HL-60 (cell line): ENCODE measurements around the gene FAM219B.

Experiments used
- DNase-seq, 2 experiments: peaks; one replicate each; pipeline ENCODE4 v3.0.0-alpha.2; 2010 to 2020; ENCODE audit warnings: low read depth in 1 of 2, low spot score in 1 of 2
- H3K27ac ChIP-seq: fragments of 250-450 bp; sonication (Bioruptor Pico); replicated peaks from 2 replicates; pipeline ENCODE4 v1.5.1; 2020; ENCODE audit warnings: mild to moderate bottlenecking, moderate library complexity
- H3K27me3 ChIP-seq: fragments of 250-450 bp; sonication (Bioruptor Pico); 2 replicates; pipeline ENCODE4 v1.5.1; 2021; ENCODE audit warnings: mild to moderate bottlenecking, moderate library complexity; ENCODE audit not compliant: insufficient read depth, poor library complexity, severe bottlenecking
- H3K4me3 ChIP-seq: replicated peaks from 2 replicates; pipeline ENCODE4 v1.5.1; 2011; ENCODE audit warnings: mild to moderate bottlenecking, control low read depth, low read length; ENCODE audit not compliant: insufficient read depth
- GABPA ChIP-seq: IDR thresholded peaks from 2 replicates; pipeline ENCODE4 v1.6.1; 2012; ENCODE audit warnings: low read depth
- POLR2AphosphoS5 ChIP-seq: IDR thresholded peaks from 2 replicates; pipeline ENCODE4 v1.6.1; 2012; ENCODE audit warnings: low read depth
- SPI1 ChIP-seq: IDR thresholded peaks from 2 replicates; pipeline ENCODE4 v1.6.1; 2012; ENCODE audit warnings: low read depth, mild to moderate bottlenecking, borderline replicate concordance
- TF ChIP-seq, protein P1 (sequence below): IDR thresholded peaks from 2 replicates; pipeline ENCODE4 v1.6.1; 2012; ENCODE audit warnings: low read depth; ENCODE audit not compliant: insufficient replicate concordance
- TF ChIP-seq, protein P2 (sequence below): IDR thresholded peaks from one replicate; pipeline ENCODE4 v1.5.1; 2011; ENCODE audit warnings: low read length, control low read depth, inconsistent platforms; ENCODE audit not compliant: insufficient read depth

FAM219B gene

DNA sequence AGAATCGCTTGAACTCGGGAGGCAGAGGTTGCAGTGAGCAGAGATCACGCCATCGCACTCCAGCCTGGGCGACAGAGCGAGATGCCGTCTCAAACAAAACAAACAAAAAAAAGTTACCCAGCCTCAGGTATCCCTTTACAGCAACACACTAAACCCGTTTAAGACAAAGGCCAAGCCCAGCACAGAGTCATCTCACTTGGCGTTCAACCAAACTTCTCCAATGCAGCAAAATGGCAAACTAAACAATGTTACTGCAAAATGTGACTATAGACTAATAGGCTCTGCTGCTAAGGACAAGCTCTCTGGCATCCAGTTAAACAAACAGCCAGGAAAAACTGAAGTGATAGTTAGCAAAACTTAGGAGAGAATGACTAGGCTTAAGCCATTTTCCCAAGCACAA is 6.4 kb upstream of the FAM219B start:
- Histone ChIP-seq H3K4me3 (no peak overlapping the region), H3K27ac (no peak overlapping the region), H3K27me3 (no peaks in the 10 kb centered on the region)
- DNase-seq: no peak
- TF ChIP-seq GABPA (no peak), POLR2AphosphoS5 (no peak), SPI1 (no peak)
- TF ChIP-seq, protein P1, sequence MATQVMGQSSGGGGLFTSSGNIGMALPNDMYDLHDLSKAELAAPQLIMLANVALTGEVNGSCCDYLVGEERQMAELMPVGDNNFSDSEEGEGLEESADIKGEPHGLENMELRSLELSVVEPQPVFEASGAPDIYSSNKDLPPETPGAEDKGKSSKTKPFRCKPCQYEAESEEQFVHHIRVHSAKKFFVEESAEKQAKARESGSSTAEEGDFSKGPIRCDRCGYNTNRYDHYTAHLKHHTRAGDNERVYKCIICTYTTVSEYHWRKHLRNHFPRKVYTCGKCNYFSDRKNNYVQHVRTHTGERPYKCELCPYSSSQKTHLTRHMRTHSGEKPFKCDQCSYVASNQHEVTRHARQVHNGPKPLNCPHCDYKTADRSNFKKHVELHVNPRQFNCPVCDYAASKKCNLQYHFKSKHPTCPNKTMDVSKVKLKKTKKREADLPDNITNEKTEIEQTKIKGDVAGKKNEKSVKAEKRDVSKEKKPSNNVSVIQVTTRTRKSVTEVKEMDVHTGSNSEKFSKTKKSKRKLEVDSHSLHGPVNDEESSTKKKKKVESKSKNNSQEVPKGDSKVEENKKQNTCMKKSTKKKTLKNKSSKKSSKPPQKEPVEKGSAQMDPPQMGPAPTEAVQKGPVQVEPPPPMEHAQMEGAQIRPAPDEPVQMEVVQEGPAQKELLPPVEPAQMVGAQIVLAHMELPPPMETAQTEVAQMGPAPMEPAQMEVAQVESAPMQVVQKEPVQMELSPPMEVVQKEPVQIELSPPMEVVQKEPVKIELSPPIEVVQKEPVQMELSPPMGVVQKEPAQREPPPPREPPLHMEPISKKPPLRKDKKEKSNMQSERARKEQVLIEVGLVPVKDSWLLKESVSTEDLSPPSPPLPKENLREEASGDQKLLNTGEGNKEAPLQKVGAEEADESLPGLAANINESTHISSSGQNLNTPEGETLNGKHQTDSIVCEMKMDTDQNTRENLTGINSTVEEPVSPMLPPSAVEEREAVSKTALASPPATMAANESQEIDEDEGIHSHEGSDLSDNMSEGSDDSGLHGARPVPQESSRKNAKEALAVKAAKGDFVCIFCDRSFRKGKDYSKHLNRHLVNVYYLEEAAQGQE: no peak
- TF ChIP-seq, protein P2, sequence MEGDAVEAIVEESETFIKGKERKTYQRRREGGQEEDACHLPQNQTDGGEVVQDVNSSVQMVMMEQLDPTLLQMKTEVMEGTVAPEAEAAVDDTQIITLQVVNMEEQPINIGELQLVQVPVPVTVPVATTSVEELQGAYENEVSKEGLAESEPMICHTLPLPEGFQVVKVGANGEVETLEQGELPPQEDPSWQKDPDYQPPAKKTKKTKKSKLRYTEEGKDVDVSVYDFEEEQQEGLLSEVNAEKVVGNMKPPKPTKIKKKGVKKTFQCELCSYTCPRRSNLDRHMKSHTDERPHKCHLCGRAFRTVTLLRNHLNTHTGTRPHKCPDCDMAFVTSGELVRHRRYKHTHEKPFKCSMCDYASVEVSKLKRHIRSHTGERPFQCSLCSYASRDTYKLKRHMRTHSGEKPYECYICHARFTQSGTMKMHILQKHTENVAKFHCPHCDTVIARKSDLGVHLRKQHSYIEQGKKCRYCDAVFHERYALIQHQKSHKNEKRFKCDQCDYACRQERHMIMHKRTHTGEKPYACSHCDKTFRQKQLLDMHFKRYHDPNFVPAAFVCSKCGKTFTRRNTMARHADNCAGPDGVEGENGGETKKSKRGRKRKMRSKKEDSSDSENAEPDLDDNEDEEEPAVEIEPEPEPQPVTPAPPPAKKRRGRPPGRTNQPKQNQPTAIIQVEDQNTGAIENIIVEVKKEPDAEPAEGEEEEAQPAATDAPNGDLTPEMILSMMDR: no peak

DNA sequence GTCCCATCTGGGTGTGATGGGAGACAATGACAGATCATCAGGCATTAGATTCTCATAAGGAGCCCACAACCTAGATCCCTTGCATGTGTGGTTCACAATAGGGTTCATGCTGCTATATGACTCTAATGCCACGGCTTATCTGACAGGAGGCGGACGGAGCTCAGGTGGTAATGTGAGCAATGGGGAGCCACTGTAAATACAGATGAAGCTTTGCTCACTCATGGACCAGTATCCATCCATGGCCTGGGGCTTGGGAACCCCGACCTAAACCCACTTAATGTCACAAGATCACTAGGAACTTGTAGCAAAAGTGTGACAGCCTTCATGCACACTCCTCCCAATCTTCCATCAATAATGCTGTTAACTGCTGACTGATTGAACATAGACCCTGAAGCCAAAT is 2.0 kb upstream of the FAM219B start:
- DNase-seq: no peak
- H3K27me3 ChIP-seq: no peaks in the 10 kb centered on the region
- H3K4me3 ChIP-seq: no peak overlapping the region
- no peak overlapping the region for H3K27ac ChIP-seq
- TF ChIP-seq, protein P2: no peak
- TF ChIP-seq, protein P1: no peak
- TF ChIP-seq POLR2AphosphoS5: no peak
- TF ChIP-seq SPI1: no peak
- no peak for TF ChIP-seq GABPA

DNA sequence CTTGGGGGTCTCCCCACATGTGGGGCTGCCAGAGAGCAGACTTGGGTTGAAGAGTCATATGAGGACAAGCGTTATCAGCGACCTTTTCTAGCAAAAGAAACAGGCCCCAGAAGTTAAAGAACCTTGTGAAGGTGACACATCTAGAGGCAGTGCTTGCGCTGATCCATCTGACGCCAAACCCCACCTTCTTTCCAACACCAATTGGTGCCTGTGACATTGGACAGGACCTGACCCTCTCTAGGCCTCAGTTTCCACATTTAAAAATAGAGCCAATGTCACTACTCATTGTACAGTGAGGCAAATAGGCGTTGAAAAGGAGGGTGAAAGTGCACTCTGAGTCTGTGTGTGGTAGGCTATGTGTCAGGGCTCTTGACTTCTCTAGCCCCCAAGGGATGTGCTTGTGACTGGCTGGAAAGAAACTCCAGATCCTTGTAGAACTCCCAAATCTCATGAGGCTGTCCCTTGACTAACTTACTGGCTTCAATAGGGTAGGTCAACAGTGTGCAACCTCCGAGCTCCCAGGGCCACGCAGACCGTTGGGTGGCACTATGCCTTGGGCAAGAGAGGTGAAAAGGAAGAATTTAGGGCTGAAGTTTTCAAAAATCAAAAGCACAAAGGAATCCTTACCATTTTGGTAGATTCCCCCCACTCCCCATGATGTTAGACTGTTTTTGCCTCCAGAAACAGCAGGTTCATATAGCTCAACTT is 666 bp upstream of the FAM219B start:
- DNase-seq: no peak
- Histone ChIP-seq H3K27me3 (no peaks in the 10 kb centered on the region), H3K27ac (peak overlapping the region; percentile 84), H3K4me3 (peak overlapping the region; percentile 84)
- no peak for TF ChIP-seq GABPA
- TF ChIP-seq, protein P1: no peak
- TF ChIP-seq POLR2AphosphoS5: no peak
- no peak for TF ChIP-seq SPI1
- TF ChIP-seq, protein P2: no peak
